Subcutaneous adipose tissue (tissue), 4 donors: ENCODE measurements around the gene RAB11B. TPM values are rescaled to one million over a fixed set of nuclear protein-coding genes. Genes with fewer than 3 reads are reported as not detected.

Source experiments
- CTCF ChIP-seq: fragments of 450-650 bp; IDR thresholded peaks from one replicate; pipeline ENCODE4 v1.5.1; 2016; ENCODE audit warnings: low read depth, mild to moderate bottlenecking, control low read depth, antibody characterized with exemption, moderate library complexity
- small RNA-seq: library from RNA; depleted of rRNA; stranded (forward); fragments of <200 nt; gene quantifications from one replicate; pipeline ENCODE3, GENCODE V24; 2016
- total RNA-seq, 4 donors: library from RNA; depleted of rRNA; stranded (reverse); fragments of >200 nt; gene quantifications; one replicate each; pipeline ENCODE4 v1.1.0, GENCODE V29; 2016

Gene RAB11B
- total RNA-seq, 4 donors from 2014 or later = 29.4 to 95.3 (median 40.7) TPM

- no peak for TF ChIP-seq CTCF
Measured at GRCh38 chr19:8449830-8450229, 59.7 kb downstream of the RAB11B start.

GRCh38 chr19:8451377-8451776 is 61.2 kb downstream of the RAB11B start:
- TF ChIP-seq CTCF = no peak

GRCh38 chr19:8451885-8452284 is 61.7 kb downstream of the RAB11B start:
- no peak for TF ChIP-seq CTCF

- TF ChIP-seq CTCF = no peak
Measured at GRCh38 chr19:8452446-8453123, 62.4 kb downstream of the RAB11B start.

- no peak for TF ChIP-seq CTCF
Measured at GRCh38 chr19:8453616-8454015, 63.5 kb downstream of the RAB11B start.

Small RNA genes lying within 50 kb of the gene (small RNA-seq; reads per million reads assigned to genes)
- gene MIR4999 = not detected

Other genes starting within 250 kb of the RAB11B start
- gene FBN3, start 240.8 kb upstream of the RAB11B start, total RNA-seq = not detected
- gene CERS4, start 181.0 kb upstream of the RAB11B start, total RNA-seq = 10 to 100 TPM; 10.4 to 34.3 (median 30.8) TPM
- gene CD320, start 82.0 kb upstream of the RAB11B start, total RNA-seq = 10 to 100 TPM; 23.6 to 72.9 (median 37.6) TPM
- gene NDUFA7, start 69.0 kb upstream of the RAB11B start, total RNA-seq = 10 to 100 TPM; 15.8 to 51.8 (median 23.7) TPM
- gene RPS28, start 68.9 kb upstream of the RAB11B start, total RNA-seq = 100 to 1,000 TPM; 337 to 849 (median 372) TPM
- 10 to 100 TPM in 2 of 4 donors, 1 to 10 TPM in 2; 3.6 to 65.7 (median 9.7) TPM for gene KANK3, start 47.1 kb upstream of the RAB11B start, total RNA-seq
- gene ANGPTL4, start 26.2 kb upstream of the RAB11B start, total RNA-seq = 100 to 1,000 TPM; 150 to 237 (median 190) TPM
- 100 to 1,000 TPM; 107 to 314 (median 189) TPM for gene MARCHF2, start 22.9 kb downstream of the RAB11B start, total RNA-seq
- 100 to 1,000 TPM in 1 of 4 donors, 10 to 100 TPM in 3; 58.5 to 105 (median 78.0) TPM for gene HNRNPM, start 54.6 kb downstream of the RAB11B start, total RNA-seq
- gene PRAM1, start 112.3 kb downstream of the RAB11B start, total RNA-seq = 1 to 10 TPM in 1 of 4 donors, under 1 TPM in 3; 0.33 to 4.4 (median 0.52) TPM
- gene ZNF414, start 123.8 kb downstream of the RAB11B start, total RNA-seq = 10 to 100 TPM in 1 of 4 donors, 1 to 10 TPM in 3; 4.8 to 15.6 (median 7.1) TPM
- gene MYO1F, start 187.1 kb downstream of the RAB11B start, total RNA-seq = 10 to 100 TPM; 13.4 to 48.3 (median 26.0) TPM
- gene ADAMTS10, start 220.4 kb downstream of the RAB11B start, total RNA-seq = 10 to 100 TPM; 17.8 to 63.9 (median 45.2) TPM
- gene NFILZ, start 240.3 kb downstream of the RAB11B start, total RNA-seq = not detected